Upper lobe of right lung (tissue), 1 donor: ENCODE measurements around the gene TBL1X. TPM values are rescaled to one million over a fixed set of nuclear protein-coding genes. Genes with fewer than 3 reads are reported as not detected.
A peak's percentile ranks its signal among the peaks of the same experiment; 100 is the strongest.

Experiments
- ATAC-seq: fragments of 200-7000 bp; cut with Tn5 transposase; one replicate; pipeline ENCODE4 v1.9.1; 2020; ENCODE audit warnings: mild to moderate bottlenecking, moderate library complexity
- DNase-seq: peaks from one replicate; pipeline ENCODE4 v3.0.0-alpha.2; 2020
- H3K27ac ChIP-seq: fragments of 200-600 bp; one replicate; pipeline ENCODE4 v1.8.0; 2022
- H3K27me3 ChIP-seq: fragments of 200-600 bp; one replicate; pipeline ENCODE4 v1.8.0; 2022; ENCODE audit warnings: mild to moderate bottlenecking
- H3K36me3 ChIP-seq: fragments of 200-600 bp; one replicate; pipeline ENCODE4 v1.8.0; 2022
- H3K4me1 ChIP-seq: fragments of 200-600 bp; one replicate; pipeline ENCODE4 v1.8.0; 2022
- H3K4me3 ChIP-seq: fragments of 200-600 bp; one replicate; pipeline ENCODE4 v1.8.0; 2022; ENCODE audit warnings: mild to moderate bottlenecking
- H3K9me3 ChIP-seq: fragments of 200-600 bp; one replicate; pipeline ENCODE4 v1.8.0; 2022
- CTCF ChIP-seq: fragments of 200-600 bp; IDR thresholded peaks from one replicate; pipeline ENCODE4 v1.8.0; 2022; ENCODE audit warnings: antibody characterized with exemption
- intact Hi-C: fragments of 100-400 bp; cut with DNase I; formaldehyde crosslinking; loops from one replicate; pipeline ENCODE4 v1.11.0; 2022
- total RNA-seq: library from RNA; stranded (reverse); fragmentation: NEBNext Ultra II Directional; extraction: Animal tissue kit (Norgen Biotek cat#: 25700); gene quantifications from one replicate; pipeline ENCODE4 v1.2.1, GENCODE V29; 2021
- donor health status: DM: no; HTN: yes; CAD: no; lungs with severe emphysema.

The TBL1X gene
- total RNA-seq, 1 donor from 2014 or later = 18.4 TPM

DNA sequence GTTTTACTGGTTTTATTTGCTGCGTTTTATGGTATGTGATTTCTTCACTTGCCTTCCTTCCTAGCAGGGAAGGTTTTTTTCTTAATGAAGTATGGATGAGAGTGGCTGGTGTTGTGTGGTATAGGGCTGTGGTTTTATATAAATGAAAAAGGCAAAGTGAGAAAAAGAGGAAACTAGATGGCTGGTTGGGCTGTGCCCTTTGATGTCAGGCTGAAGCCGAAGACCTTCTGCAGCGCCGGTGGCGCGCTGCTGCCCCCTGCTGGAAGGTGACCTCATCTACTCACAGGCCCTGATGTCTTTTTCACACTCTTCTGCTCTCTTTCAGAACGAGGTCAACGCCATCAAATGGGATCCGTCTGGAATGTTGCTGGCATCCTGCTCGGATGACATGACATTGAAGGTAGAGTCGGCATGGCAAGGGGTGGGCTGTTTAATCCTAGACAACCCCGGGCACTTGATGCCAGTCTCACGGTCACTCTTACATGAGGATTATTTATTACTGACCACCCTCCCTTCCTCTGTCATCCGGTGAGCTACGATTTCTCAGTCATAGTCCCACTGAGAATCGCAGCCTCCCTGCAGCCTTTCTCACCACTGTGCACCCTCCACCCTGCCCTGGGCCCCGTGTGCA is 244.2 kb downstream of the TBL1X start:
- DNase-seq (peak; percentile 83), ATAC-seq (peak; percentile 94)
- Histone ChIP-seq H3K4me3 (no peak overlapping the region), H3K27me3 (no peaks in the 10 kb centered on the region), H3K36me3 (peaks cover 9% of the 10 kb centered on the region), H3K27ac (no peak overlapping the region), H3K4me1 (peaks cover 2% of the 10 kb centered on the region), H3K9me3 (no peaks in the 10 kb centered on the region)
- intact Hi-C loops = no loop called here
- peak; percentile 76 for TF ChIP-seq CTCF

- Histone ChIP-seq H3K9me3 (no peaks in the 10 kb centered on the region), H3K4me1 (peaks cover 2% of the 10 kb centered on the region), H3K27ac (no peak overlapping the region), H3K36me3 (peaks cover 9% of the 10 kb centered on the region), H3K4me3 (no peak overlapping the region), H3K27me3 (no peaks in the 10 kb centered on the region)
- no peak for TF ChIP-seq CTCF
- ATAC-seq (no peak), DNase-seq (no peak)
- intact Hi-C loops = no loop called here
These were observed 245.5 kb downstream of the TBL1X start for GRCh38 chrX:9710332-9710731.

- Histone ChIP-seq H3K36me3 (no peaks in the 10 kb centered on the region), H3K9me3 (no peaks in the 10 kb centered on the region), H3K27me3 (no peaks in the 10 kb centered on the region), H3K27ac (no peak overlapping the region), H3K4me3 (no peak overlapping the region), H3K4me1 (no peaks in the 10 kb centered on the region)
- no peak for ATAC-seq
- no peak for TF ChIP-seq CTCF
- intact Hi-C loops = no loop called here
- DNase-seq = no peak
These were observed 252.5 kb downstream of the TBL1X start for GRCh38 chrX:9717376-9717775.

DNA sequence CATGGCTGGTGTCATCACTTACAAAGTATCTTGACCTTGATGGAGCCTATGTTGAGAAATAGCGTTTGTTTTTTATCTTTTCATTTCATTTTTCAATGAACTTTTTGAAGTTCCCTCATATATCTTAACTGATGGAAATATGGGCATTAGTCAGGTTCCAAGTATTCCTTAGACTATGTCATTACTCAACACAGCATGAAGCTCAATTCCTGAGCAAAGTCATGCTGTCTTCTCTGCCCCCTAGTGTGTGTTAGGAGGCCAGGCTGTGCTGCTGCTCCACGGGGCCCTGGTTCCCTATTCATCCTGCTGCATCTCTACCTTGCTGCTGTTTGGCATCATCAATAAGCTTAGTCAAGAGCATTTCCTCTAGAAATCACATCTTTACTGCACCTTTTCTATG is 259.9 kb downstream of the TBL1X start:
- Histone ChIP-seq H3K27ac (no peak overlapping the region), H3K27me3 (no peaks in the 10 kb centered on the region), H3K9me3 (no peaks in the 10 kb centered on the region), H3K4me1 (no peaks in the 10 kb centered on the region), H3K36me3 (no peaks in the 10 kb centered on the region), H3K4me3 (no peak overlapping the region)
- intact Hi-C loops = no loop called here
- TF ChIP-seq CTCF = no peak
- no peak for DNase-seq
- no peak for ATAC-seq

- no peaks in the 10 kb centered on the region for H3K27me3 ChIP-seq
- no peak overlapping the region for H3K27ac ChIP-seq
- H3K4me3 ChIP-seq = no peak overlapping the region
- H3K4me1 ChIP-seq = no peaks in the 10 kb centered on the region
- no peak for DNase-seq
- no peaks in the 10 kb centered on the region for H3K36me3 ChIP-seq
- intact Hi-C loops = no loop called here
- H3K9me3 ChIP-seq = no peaks in the 10 kb centered on the region
- no peak for TF ChIP-seq CTCF
- no peak for ATAC-seq
These were observed 263.4 kb downstream of the TBL1X start for GRCh38 chrX:9728261-9728660.
